GM23338 (cell line): ENCODE data around the gene CBARP. TPM values are rescaled to one million over a fixed set of nuclear protein-coding genes. Genes with fewer than 3 reads are reported as not detected.
A peak's percentile ranks its signal among the peaks of the same experiment; 100 is the strongest.

Experiments used
- ATAC-seq: fragments of 200-7000 bp; cut with Tn5 transposase; 3 replicates; pipeline ENCODE4 v1.9.1; 2020
- DNase-seq: peaks from one replicate; pipeline ENCODE4 v3.0.0-alpha.2; 2015; ENCODE audit warnings: low spot score
- H2AFZ ChIP-seq: fragments of 200-600 bp; sonication (generic); 2 replicates; pipeline ENCODE4 v1.8.0; 2016; ENCODE audit warnings: antibody characterized with exemption, mild to moderate bottlenecking, moderate library complexity
- H3F3A ChIP-seq: fragments of 200-600 bp; sonication (generic); replicated peaks from 2 replicates; pipeline ENCODE4 v1.8.0; 2017; ENCODE audit warnings: antibody characterized with exemption, mixed run types, low read depth
- H3K27ac ChIP-seq: fragments of 200-600 bp; sonication (generic); 2 replicates; pipeline ENCODE4 v1.6.1; 2016; ENCODE audit warnings: low read depth
- H3K27me3 ChIP-seq: fragments of 200-600 bp; sonication (generic); 2 replicates; pipeline ENCODE4 v1.8.0; 2016; ENCODE audit warnings: mild to moderate bottlenecking, mixed run types, moderate library complexity; ENCODE audit not compliant: insufficient read depth
- H3K36me3 ChIP-seq: fragments of 200-600 bp; sonication (generic); 2 replicates; pipeline ENCODE4 v1.8.0; 2016; ENCODE audit warnings: mild to moderate bottlenecking; ENCODE audit not compliant: insufficient read depth
- H3K4me1 ChIP-seq: fragments of 200-600 bp; sonication (generic); 2 replicates; pipeline ENCODE4 v1.8.0; 2016; ENCODE audit warnings: mild to moderate bottlenecking, moderate library complexity; ENCODE audit not compliant: insufficient read depth
- H3K4me2 ChIP-seq: fragments of 200-600 bp; sonication (generic); 2 replicates; pipeline ENCODE4 v1.7.1; 2017; ENCODE audit warnings: mixed run types
- H3K4me3 ChIP-seq: fragments of 200-600 bp; sonication (generic); 2 replicates; pipeline ENCODE4 v1.6.1; 2016; ENCODE audit warnings: mixed run types
- H3K79me2 ChIP-seq: fragments of 200-600 bp; sonication (generic); replicated peaks from 2 replicates; pipeline ENCODE4 v1.8.0; 2017; ENCODE audit warnings: mild to moderate bottlenecking; ENCODE audit not compliant: insufficient read depth
- H3K9me2 ChIP-seq: fragments of 200-600 bp; sonication (generic); 2 replicates; pipeline ENCODE4 v1.8.0; 2017; ENCODE audit not compliant: insufficient read depth
- H4K20me1 ChIP-seq: fragments of 200-600 bp; sonication (generic); replicated peaks from 2 replicates; pipeline ENCODE4 v1.8.0; 2017; ENCODE audit warnings: mild to moderate bottlenecking; ENCODE audit not compliant: insufficient read depth
- H3K27ac Mint-ChIP-seq: 2 replicates; pipeline ENCODE4 v1.8.0; 2020; ENCODE audit warnings: inconsistent platforms, mild to moderate bottlenecking, moderate library complexity, mixed read lengths
- H3K27me3 Mint-ChIP-seq: 3 replicates; pipeline ENCODE4 v1.8.0; 2022; ENCODE audit warnings: low read depth, mild to moderate bottlenecking, moderate library complexity, mixed read lengths, inconsistent platforms; ENCODE audit not compliant: insufficient read depth, poor library complexity
- H3K36me3 Mint-ChIP-seq: 3 replicates; pipeline ENCODE4 v1.8.0; 2021; ENCODE audit warnings: low read depth, mild to moderate bottlenecking, inconsistent platforms, moderate library complexity, mixed read lengths
- H3K4me1 Mint-ChIP-seq: 3 replicates; pipeline ENCODE4 v1.8.0; 2020; ENCODE audit warnings: mild to moderate bottlenecking, inconsistent platforms, mixed read lengths
- H3K4me3 Mint-ChIP-seq: 3 replicates; pipeline ENCODE4 v1.8.0; 2021; ENCODE audit warnings: moderate library complexity, mild to moderate bottlenecking, inconsistent platforms, mixed read lengths
- H3K9me3 Mint-ChIP-seq: 3 replicates; pipeline ENCODE4 v1.8.0; 2020; ENCODE audit warnings: moderate library complexity, mild to moderate bottlenecking, inconsistent platforms, mixed read lengths
- CREB1 ChIP-seq: fragments of 250-450 bp; sonication (Bioruptor Pico); IDR thresholded peaks from 2 replicates; pipeline ENCODE4 v1.5.0; 2020; ENCODE audit warnings: low read depth, mild to moderate bottlenecking, moderate library complexity
- JUNB ChIP-seq: IDR thresholded peaks from one replicate; pipeline ENCODE4 v1.6.1; 2016; ENCODE audit warnings: antibody characterized with exemption; ENCODE audit not compliant: unreplicated experiment
- NANOG ChIP-seq: IDR thresholded peaks from 2 replicates; pipeline ENCODE4 v1.6.1; 2016; ENCODE audit warnings: antibody characterized with exemption, borderline replicate concordance
- POLR2AphosphoS5 ChIP-seq: IDR thresholded peaks from 2 replicates; pipeline ENCODE4 v1.6.1; 2016; ENCODE audit warnings: antibody characterized with exemption, low read depth
- ZNF114 ChIP-seq: fragments of 250-450 bp; sonication (Bioruptor Pico); IDR thresholded peaks from 2 replicates; pipeline ENCODE4 v1.5.0; 2020; ENCODE audit warnings: mild to moderate bottlenecking, moderate library complexity
- ZNF331 ChIP-seq: fragments of 250-450 bp; sonication (Bioruptor Pico); IDR thresholded peaks from 2 replicates; pipeline ENCODE4 v1.5.0; 2020; ENCODE audit warnings: low read depth, mild to moderate bottlenecking, moderate library complexity
- polyA plus RNA-seq: library from polyadenylated mRNA; unstranded; fragments of >200 nt; fragmentation: Nextera tagmentation; extraction: Ambion mirVana; gene quantifications from 2 replicates; pipeline ENCODE4 v1.2.1, GENCODE V29; 2016
- total RNA-seq: library from RNA; depleted of rRNA; stranded (reverse); fragments of >200 nt; shearing (Covaris generic); gene quantifications from 2 replicates; pipeline ENCODE4 v1.2.3, GENCODE V29; 2014
- TF ChIP-seq, protein P1 (sequence below): IDR thresholded peaks from one replicate; pipeline ENCODE4 v1.6.1; 2018; ENCODE audit warnings: antibody characterized with exemption; ENCODE audit not compliant: unreplicated experiment
- TF ChIP-seq, protein P2 (sequence below): IDR thresholded peaks from 2 replicates; pipeline ENCODE4 v1.6.1; 2016; ENCODE audit warnings: antibody characterized with exemption
- TF ChIP-seq, protein P3 (sequence below): fragments of 250-450 bp; sonication (Bioruptor Pico); IDR thresholded peaks from 2 replicates; pipeline ENCODE4 v1.5.0; 2020; ENCODE audit warnings: mild to moderate bottlenecking, moderate library complexity

Gene CBARP
- total and polyA plus RNA-seq, 2 experiments from 2014 or later, result 2.0 to 14.1 TPM

DNA sequence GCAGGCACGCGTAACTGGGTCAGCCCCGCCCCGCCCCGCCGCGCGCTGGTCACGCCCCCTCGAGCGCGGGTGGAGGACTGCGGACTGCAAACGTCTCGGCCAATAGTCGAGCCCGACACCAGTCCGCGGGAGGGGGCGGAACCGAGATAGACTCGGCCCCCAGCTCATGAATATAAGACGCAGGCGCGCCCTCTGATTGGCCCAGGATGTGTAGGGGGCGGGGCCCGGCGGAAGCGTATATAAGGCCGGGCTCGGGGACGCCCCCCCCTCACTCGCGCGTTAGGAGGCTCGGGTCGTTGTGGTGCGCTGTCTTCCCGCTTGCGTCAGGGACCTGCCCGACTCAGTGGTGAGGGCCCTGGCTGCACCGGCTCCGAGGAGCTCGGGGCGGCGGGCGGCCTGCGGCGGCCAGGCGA, 31.3 kb upstream of the CBARP start, which contains the start of gene CIRBP:
CIRBP (plus strand) TSS at position 268 of the 413 bp plus-strand sequence. CDS start 1,602 bp downstream, outside the sequence.
- Mint-ChIP-seq H3K4me1 (peaks cover 65% of the 10 kb centered on the region), H3K4me3 (peak within 1 kb of the TSS; percentile 89), H3K36me3 (peaks cover 51% of the 10 kb centered on the region), H3K27ac (peak within 1 kb of the TSS; percentile 98), H3K9me3 (peaks cover 2% of the 10 kb centered on the region; the same call in 2 of the 3 replicates), H3K27me3 (peaks cover 56% of the 10 kb centered on the region)
- peaks cover 59% of the 10 kb centered on the region for H3F3A ChIP-seq
- peak within 1 kb of the TSS; percentile 100 for H3K4me2 ChIP-seq
- ATAC-seq (peak; percentile 40), DNase-seq (peak; percentile 100)
- peaks cover 31% of the 10 kb centered on the region for H3K36me3 ChIP-seq
- peak within 1 kb of the TSS; percentile 98 for H3K27ac ChIP-seq
- H3K4me1 ChIP-seq, result peaks cover 46% of the 10 kb centered on the region
- no peak within 1 kb of the TSS for H2AFZ ChIP-seq
- peaks cover 36% of the 10 kb centered on the region for H4K20me1 ChIP-seq
- peaks cover 44% of the 10 kb centered on the region for H3K79me2 ChIP-seq
- TF ChIP-seq CREB1 (CRISPR knock-in tag) (peak; percentile 38; the same call in 1 of the 2 replicates), ZNF114 (CRISPR knock-in tag) (peak; percentile 98; the same call in 1 of the 2 replicates), POLR2AphosphoS5 (peak; percentile 98), JUNB (no peak), ZNF331 (no peak), NANOG (no peak)
- TF ChIP-seq, protein P1, sequence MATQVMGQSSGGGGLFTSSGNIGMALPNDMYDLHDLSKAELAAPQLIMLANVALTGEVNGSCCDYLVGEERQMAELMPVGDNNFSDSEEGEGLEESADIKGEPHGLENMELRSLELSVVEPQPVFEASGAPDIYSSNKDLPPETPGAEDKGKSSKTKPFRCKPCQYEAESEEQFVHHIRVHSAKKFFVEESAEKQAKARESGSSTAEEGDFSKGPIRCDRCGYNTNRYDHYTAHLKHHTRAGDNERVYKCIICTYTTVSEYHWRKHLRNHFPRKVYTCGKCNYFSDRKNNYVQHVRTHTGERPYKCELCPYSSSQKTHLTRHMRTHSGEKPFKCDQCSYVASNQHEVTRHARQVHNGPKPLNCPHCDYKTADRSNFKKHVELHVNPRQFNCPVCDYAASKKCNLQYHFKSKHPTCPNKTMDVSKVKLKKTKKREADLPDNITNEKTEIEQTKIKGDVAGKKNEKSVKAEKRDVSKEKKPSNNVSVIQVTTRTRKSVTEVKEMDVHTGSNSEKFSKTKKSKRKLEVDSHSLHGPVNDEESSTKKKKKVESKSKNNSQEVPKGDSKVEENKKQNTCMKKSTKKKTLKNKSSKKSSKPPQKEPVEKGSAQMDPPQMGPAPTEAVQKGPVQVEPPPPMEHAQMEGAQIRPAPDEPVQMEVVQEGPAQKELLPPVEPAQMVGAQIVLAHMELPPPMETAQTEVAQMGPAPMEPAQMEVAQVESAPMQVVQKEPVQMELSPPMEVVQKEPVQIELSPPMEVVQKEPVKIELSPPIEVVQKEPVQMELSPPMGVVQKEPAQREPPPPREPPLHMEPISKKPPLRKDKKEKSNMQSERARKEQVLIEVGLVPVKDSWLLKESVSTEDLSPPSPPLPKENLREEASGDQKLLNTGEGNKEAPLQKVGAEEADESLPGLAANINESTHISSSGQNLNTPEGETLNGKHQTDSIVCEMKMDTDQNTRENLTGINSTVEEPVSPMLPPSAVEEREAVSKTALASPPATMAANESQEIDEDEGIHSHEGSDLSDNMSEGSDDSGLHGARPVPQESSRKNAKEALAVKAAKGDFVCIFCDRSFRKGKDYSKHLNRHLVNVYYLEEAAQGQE, result peak; percentile 9
- peak within 1 kb of the TSS; percentile 94 for H3K4me3 ChIP-seq
- H3K27me3 ChIP-seq, result peaks cover 10% of the 10 kb centered on the region; the same call in 1 of the 2 replicates
- no peaks in the 10 kb centered on the region for H3K9me2 ChIP-seq

DNA sequence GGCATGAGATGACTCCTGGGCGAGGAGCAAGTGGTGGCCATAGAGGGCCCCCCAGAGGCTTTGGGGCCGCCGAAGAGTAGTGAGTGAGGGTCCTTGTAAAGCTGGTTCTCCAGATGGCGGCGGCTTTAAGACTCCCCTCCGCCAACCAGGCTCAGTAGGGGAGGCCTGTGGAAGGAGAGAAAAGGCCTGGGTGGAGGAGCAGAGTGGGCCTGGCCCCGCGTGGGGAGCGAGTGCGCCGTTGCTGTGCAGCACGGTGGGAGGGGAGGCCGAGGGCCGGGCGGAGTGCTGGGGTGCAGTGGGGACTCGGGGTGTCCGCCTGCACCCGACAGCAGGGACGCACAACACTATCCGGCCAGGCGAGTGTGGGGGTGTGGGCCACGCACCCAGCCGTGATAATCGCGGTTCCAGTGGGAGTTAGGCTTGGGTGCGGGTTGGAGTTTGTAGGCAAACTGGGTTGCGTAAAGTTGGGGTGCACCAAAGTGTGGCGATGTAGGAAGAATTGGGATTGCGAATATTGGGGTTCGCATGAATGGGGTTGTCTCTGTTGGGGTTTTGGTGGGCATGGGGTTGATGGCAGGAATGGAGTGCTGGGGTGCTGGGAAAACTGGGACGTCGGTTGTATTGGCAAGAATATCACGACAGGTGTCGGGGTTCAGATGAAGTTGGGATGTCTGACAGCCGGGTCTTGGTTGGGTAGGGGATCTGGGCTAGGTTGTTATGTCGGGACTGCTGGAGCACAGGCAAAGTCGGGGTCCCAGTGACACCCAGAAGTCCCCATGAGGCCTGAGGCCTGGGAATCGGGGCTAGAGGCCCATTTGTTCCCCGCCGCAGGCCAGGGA, 30.6 kb upstream of the CBARP start:
- H3K79me2 ChIP-seq, result peaks cover 39% of the 10 kb centered on the region
- Mint-ChIP-seq H3K9me3 (peaks cover 2% of the 10 kb centered on the region; the same call in 2 of the 3 replicates), H3K36me3 (peaks cover 45% of the 10 kb centered on the region), H3K27ac (peak overlapping the region; percentile 63; the same call in 1 of the 2 replicates), H3K4me1 (peaks cover 59% of the 10 kb centered on the region), H3K27me3 (peaks cover 51% of the 10 kb centered on the region), H3K4me3 (peak overlapping the region; percentile 57)
- H3K4me3 ChIP-seq, result peak overlapping the region; percentile 94
- H3K36me3 ChIP-seq, result peaks cover 26% of the 10 kb centered on the region
- H3K4me2 ChIP-seq, result peak overlapping the region; percentile 95
- DNase-seq (no peak), ATAC-seq (no peak)
- no peaks in the 10 kb centered on the region for H3K9me2 ChIP-seq
- peaks cover 10% of the 10 kb centered on the region; the same call in 1 of the 2 replicates for H3K27me3 ChIP-seq
- peaks cover 41% of the 10 kb centered on the region for H3K4me1 ChIP-seq
- H2AFZ ChIP-seq, result no peak overlapping the region
- no peak overlapping the region for H3K27ac ChIP-seq
- peaks cover 57% of the 10 kb centered on the region for H3F3A ChIP-seq
- peaks cover 30% of the 10 kb centered on the region for H4K20me1 ChIP-seq
- TF ChIP-seq ZNF331 (no peak), CREB1 (CRISPR knock-in tag) (no peak)
- TF ChIP-seq, protein P2, sequence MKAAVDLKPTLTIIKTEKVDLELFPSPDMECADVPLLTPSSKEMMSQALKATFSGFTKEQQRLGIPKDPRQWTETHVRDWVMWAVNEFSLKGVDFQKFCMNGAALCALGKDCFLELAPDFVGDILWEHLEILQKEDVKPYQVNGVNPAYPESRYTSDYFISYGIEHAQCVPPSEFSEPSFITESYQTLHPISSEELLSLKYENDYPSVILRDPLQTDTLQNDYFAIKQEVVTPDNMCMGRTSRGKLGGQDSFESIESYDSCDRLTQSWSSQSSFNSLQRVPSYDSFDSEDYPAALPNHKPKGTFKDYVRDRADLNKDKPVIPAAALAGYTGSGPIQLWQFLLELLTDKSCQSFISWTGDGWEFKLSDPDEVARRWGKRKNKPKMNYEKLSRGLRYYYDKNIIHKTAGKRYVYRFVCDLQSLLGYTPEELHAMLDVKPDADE, result no peak
- TF ChIP-seq, protein P3, sequence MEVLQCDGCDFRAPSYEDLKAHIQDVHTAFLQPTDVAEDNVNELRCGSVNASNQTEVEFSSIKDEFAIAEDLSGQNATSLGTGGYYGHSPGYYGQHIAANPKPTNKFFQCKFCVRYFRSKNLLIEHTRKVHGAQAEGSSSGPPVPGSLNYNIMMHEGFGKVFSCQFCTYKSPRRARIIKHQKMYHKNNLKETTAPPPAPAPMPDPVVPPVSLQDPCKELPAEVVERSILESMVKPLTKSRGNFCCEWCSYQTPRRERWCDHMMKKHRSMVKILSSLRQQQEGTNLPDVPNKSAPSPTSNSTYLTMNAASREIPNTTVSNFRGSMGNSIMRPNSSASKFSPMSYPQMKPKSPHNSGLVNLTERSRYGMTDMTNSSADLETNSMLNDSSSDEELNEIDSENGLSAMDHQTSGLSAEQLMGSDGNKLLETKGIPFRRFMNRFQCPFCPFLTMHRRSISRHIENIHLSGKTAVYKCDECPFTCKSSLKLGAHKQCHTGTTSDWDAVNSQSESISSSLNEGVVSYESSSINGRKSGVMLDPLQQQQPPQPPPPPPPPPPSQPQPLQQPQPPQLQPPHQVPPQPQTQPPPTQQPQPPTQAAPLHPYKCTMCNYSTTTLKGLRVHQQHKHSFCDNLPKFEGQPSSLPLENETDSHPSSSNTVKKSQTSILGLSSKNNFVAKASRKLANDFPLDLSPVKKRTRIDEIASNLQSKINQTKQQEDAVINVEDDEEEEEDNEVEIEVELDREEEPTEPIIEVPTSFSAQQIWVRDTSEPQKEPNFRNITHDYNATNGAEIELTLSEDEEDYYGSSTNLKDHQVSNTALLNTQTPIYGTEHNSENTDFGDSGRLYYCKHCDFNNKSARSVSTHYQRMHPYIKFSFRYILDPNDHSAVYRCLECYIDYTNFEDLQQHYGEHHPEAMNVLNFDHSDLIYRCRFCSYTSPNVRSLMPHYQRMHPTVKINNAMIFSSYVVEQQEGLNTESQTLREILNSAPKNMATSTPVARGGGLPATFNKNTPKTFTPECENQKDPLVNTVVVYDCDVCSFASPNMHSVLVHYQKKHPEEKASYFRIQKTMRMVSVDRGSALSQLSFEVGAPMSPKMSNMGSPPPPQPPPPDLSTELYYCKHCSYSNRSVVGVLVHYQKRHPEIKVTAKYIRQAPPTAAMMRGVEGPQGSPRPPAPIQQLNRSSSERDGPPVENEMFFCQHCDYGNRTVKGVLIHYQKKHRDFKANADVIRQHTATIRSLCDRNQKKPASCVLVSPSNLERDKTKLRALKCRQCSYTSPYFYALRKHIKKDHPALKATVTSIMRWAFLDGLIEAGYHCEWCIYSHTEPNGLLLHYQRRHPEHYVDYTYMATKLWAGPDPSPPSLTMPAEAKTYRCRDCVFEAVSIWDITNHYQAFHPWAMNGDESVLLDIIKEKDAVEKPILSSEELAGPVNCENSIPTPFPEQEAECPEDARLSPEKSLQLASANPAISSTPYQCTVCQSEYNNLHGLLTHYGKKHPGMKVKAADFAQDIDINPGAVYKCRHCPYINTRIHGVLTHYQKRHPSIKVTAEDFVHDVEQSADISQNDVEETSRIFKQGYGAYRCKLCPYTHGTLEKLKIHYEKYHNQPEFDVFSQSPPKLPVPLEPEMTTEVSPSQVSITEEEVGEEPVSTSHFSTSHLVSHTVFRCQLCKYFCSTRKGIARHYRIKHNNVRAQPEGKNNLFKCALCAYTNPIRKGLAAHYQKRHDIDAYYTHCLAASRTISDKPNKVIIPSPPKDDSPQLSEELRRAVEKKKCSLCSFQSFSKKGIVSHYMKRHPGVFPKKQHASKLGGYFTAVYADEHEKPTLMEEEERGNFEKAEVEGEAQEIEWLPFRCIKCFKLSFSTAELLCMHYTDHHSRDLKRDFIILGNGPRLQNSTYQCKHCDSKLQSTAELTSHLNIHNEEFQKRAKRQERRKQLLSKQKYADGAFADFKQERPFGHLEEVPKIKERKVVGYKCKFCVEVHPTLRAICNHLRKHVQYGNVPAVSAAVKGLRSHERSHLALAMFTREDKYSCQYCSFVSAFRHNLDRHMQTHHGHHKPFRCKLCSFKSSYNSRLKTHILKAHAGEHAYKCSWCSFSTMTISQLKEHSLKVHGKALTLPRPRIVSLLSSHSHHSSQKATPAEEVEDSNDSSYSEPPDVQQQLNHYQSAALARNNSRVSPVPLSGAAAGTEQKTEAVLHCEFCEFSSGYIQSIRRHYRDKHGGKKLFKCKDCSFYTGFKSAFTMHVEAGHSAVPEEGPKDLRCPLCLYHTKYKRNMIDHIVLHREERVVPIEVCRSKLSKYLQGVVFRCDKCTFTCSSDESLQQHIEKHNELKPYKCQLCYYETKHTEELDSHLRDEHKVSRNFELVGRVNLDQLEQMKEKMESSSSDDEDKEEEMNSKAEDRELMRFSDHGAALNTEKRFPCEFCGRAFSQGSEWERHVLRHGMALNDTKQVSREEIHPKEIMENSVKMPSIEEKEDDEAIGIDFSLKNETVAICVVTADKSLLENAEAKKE (CRISPR knock-in tag), result no peak
